ENCODE measurements around the gene PPP1R1A. TPM values are rescaled to one million over a fixed set of nuclear protein-coding genes. Genes with fewer than 3 reads are reported as not detected.
A peak's percentile ranks its signal among the peaks of the same experiment; 100 is the strongest.

Gene PPP1R1A
- total and polyA plus RNA-seq, 2 donors (not counting 1 experiment from before 2014, with no cell fraction given): not detected

GRCh38 chr12:54589964-54590363, 1.5 kb upstream of the PPP1R1A start:
- H3K4me3 ChIP-seq (ENCODE audit: control extremely low read depth in 1 of 5, extremely low read depth in 1 of 5, insufficient read depth in 1 of 5, low read depth in 2 of 5, low read length in 4 of 5): no peak overlapping the region

GRCh38 chr12:54588890-54589267, 420 bp upstream of the PPP1R1A start:
- Mint-ChIP-seq H3K9me3 (ENCODE audit: insufficient read depth) (no peaks in the 10 kb centered on the region), H3K27ac (no peak overlapping the region), H3K27me3 (peaks cover 76% of the 10 kb centered on the region), H3K4me1 (peaks cover 7% of the 10 kb centered on the region), H3K4me3 (peak overlapping the region; percentile 68)
- no peak overlapping the region for H3K9ac ChIP-seq (ENCODE audit: low read length)
- no peaks in the 10 kb centered on the region for H4K20me1 ChIP-seq (ENCODE audit: control insufficient read depth, insufficient read depth, low read length, poor library complexity, severe bottlenecking)
- no peaks in the 10 kb centered on the region for H3K9me3 ChIP-seq (ENCODE audit: control extremely low read depth in 1 of 3, control insufficient read depth in 2 of 3, insufficient read depth in 1 of 3, low read length in 2 of 3)
- ATAC-seq (ENCODE audit: low read depth) (no peak), DNase-seq (no peak)
- H3K4me3 ChIP-seq (ENCODE audit: control extremely low read depth in 1 of 5, extremely low read depth in 1 of 5, insufficient read depth in 1 of 5, low read depth in 2 of 5, low read length in 4 of 5): peak overlapping the region in 2 of 5 experiments; percentile 12 to 27
- H3K27ac ChIP-seq (ENCODE audit: low read length in 2 of 2): no peak overlapping the region
- intact Hi-C loops (cut with micrococcal nuclease): no loop called here
- ChIA-PET CTCF (no interaction called here), POLR2A (no interaction called here)
- no peak overlapping the region for H2AFZ ChIP-seq (ENCODE audit: insufficient read depth, low read depth, low read length, poor library complexity, severe bottlenecking)
- H3K79me2 ChIP-seq (ENCODE audit: control insufficient read depth, insufficient read depth, low read length): no peaks in the 10 kb centered on the region
- no peaks in the 10 kb centered on the region for H3K36me3 ChIP-seq (replicated peaks in 1 of 2; ENCODE audit: control extremely low read depth in 1 of 2, control insufficient read depth in 1 of 2, extremely low read depth in 1 of 2, insufficient read depth in 2 of 2, low read length in 1 of 2)
- peaks cover 0 to 68% (median 22%) of the 10 kb centered on the region in 4 experiments for H3K27me3 ChIP-seq (replicated peaks in 1 of 4; ENCODE audit: control extremely low read depth in 1 of 4, control insufficient read depth in 3 of 4, insufficient read depth in 4 of 4, low read length in 3 of 4)
- H3K4me2 ChIP-seq (replicated peaks; ENCODE audit: low read depth, low read length, poor library complexity, severe bottlenecking): peak overlapping the region; percentile 68
- peaks cover 6 to 12% of the 10 kb centered on the region in 2 donors for H3K4me1 ChIP-seq (ENCODE audit: control insufficient read depth in 2 of 2, insufficient read depth in 2 of 2, low read length in 2 of 2)
- TF ChIP-seq CTCF (IDR thresholded peaks at IDR 0.05) (no peak), EZH2 (IDR thresholded peaks at IDR 0.05; ENCODE audit: borderline replicate concordance, insufficient read depth, low read depth, low read length, poor library complexity, severe bottlenecking) (no peak)
- 34% methylated on average over 13 of the region's 13 CpGs for WGBS (ENCODE audit: insufficient coverage)

More at GRCh38 chr12:54589964-54590363, 1.5 kb upstream of the PPP1R1A start:
- no peaks in the 10 kb centered on the region for H3K9me3 ChIP-seq (ENCODE audit: control extremely low read depth in 1 of 3, control insufficient read depth in 2 of 3, insufficient read depth in 1 of 3, low read length in 2 of 3)
- H4K20me1 ChIP-seq (ENCODE audit: control insufficient read depth, insufficient read depth, low read length, poor library complexity, severe bottlenecking): no peaks in the 10 kb centered on the region
- no peaks in the 10 kb centered on the region for H3K79me2 ChIP-seq (ENCODE audit: control insufficient read depth, insufficient read depth, low read length)
- ChIA-PET POLR2A (no interaction called here), CTCF (interaction anchor here (2.3 kb wide), 1 partner anchor 10 kb away, joined by 9 read pairs; no protein-coding TSS in a partner anchor)
- H3K4me2 ChIP-seq (replicated peaks; ENCODE audit: low read depth, low read length, poor library complexity, severe bottlenecking): no peak overlapping the region
- no peak overlapping the region for H3K9ac ChIP-seq (ENCODE audit: low read length)
- no peak overlapping the region for H3K27ac Mint-ChIP-seq
- H2AFZ ChIP-seq (ENCODE audit: insufficient read depth, low read depth, low read length, poor library complexity, severe bottlenecking): no peak overlapping the region
- ATAC-seq (ENCODE audit: low read depth) (no peak), DNase-seq (no peak)
- no peak overlapping the region for H3K4me3 Mint-ChIP-seq
- no peaks in the 10 kb centered on the region for H3K9me3 Mint-ChIP-seq (ENCODE audit: insufficient read depth)
- peaks cover 6 to 12% of the 10 kb centered on the region in 2 donors for H3K4me1 ChIP-seq (ENCODE audit: control insufficient read depth in 2 of 2, insufficient read depth in 2 of 2, low read length in 2 of 2)
- intact Hi-C loops (cut with micrococcal nuclease): no loop called here
- no CpG with 5 or more reads among the region's 5 CpGs for WGBS (ENCODE audit: insufficient coverage)
- peaks cover 0 to 66% (median 22%) of the 10 kb centered on the region in 4 experiments for H3K27me3 ChIP-seq (replicated peaks in 1 of 4; ENCODE audit: control extremely low read depth in 1 of 4, control insufficient read depth in 3 of 4, insufficient read depth in 4 of 4, low read length in 3 of 4)
- peaks cover 7% of the 10 kb centered on the region for H3K4me1 Mint-ChIP-seq
- H3K27me3 Mint-ChIP-seq: peaks cover 70% of the 10 kb centered on the region
- H3K36me3 ChIP-seq (replicated peaks in 1 of 2; ENCODE audit: control extremely low read depth in 1 of 2, control insufficient read depth in 1 of 2, extremely low read depth in 1 of 2, insufficient read depth in 2 of 2, low read length in 1 of 2): no peaks in the 10 kb centered on the region
- TF ChIP-seq EZH2 (IDR thresholded peaks at IDR 0.05; ENCODE audit: borderline replicate concordance, insufficient read depth, low read depth, low read length, poor library complexity, severe bottlenecking): no peak
- TF ChIP-seq CTCF (IDR thresholded peaks at IDR 0.05): no peak
- no peak overlapping the region for H3K27ac ChIP-seq (ENCODE audit: low read length in 2 of 2)

Data from B cell (primary cell).